HFF-Myc (cell line): ENCODE measurements around the gene HS1BP3.

ENCODE experiments used
- DNase-seq: peaks from one replicate; pipeline ENCODE4 v3.0.0-alpha.2; 2011; ENCODE audit warnings: low read depth; ENCODE audit errors: extremely low read depth
- H3K4me3 ChIP-seq: replicated peaks from 2 replicates; pipeline ENCODE4 v1.5.1; 2011; ENCODE audit warnings: low read depth, mild to moderate bottlenecking, control low read depth, low read length
- TF ChIP-seq, protein P1 (sequence below): IDR thresholded peaks from 2 replicates; pipeline ENCODE4 v1.5.1; 2012; ENCODE audit warnings: mild to moderate bottlenecking, low read depth, low read length, control low read depth; ENCODE audit errors: missing control alignments

The HS1BP3 gene

DNA sequence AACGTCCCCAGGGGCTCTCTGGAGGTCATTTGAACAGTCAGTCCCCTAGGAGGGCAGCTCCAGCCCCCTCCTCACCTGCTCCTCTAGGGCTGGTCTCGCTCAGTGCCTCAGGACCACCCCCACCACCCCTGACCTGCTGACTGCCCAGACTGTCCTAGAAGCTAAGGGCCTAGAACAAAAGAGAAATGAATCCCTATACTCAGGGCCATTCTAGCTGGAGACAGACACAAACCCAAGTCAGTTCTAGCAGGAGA is 83.0 kb downstream of the HS1BP3 start:
- no peak for DNase-seq
- TF ChIP-seq, protein P1, sequence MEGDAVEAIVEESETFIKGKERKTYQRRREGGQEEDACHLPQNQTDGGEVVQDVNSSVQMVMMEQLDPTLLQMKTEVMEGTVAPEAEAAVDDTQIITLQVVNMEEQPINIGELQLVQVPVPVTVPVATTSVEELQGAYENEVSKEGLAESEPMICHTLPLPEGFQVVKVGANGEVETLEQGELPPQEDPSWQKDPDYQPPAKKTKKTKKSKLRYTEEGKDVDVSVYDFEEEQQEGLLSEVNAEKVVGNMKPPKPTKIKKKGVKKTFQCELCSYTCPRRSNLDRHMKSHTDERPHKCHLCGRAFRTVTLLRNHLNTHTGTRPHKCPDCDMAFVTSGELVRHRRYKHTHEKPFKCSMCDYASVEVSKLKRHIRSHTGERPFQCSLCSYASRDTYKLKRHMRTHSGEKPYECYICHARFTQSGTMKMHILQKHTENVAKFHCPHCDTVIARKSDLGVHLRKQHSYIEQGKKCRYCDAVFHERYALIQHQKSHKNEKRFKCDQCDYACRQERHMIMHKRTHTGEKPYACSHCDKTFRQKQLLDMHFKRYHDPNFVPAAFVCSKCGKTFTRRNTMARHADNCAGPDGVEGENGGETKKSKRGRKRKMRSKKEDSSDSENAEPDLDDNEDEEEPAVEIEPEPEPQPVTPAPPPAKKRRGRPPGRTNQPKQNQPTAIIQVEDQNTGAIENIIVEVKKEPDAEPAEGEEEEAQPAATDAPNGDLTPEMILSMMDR, result no peak
- no peak overlapping the region for H3K4me3 ChIP-seq
